ENCODE results near the gene RSRC1.

GRCh38 chr3:158443632-158444031 lies 333.7 kb downstream of the RSRC1 start:
- TF ChIP-seq, protein P1, sequence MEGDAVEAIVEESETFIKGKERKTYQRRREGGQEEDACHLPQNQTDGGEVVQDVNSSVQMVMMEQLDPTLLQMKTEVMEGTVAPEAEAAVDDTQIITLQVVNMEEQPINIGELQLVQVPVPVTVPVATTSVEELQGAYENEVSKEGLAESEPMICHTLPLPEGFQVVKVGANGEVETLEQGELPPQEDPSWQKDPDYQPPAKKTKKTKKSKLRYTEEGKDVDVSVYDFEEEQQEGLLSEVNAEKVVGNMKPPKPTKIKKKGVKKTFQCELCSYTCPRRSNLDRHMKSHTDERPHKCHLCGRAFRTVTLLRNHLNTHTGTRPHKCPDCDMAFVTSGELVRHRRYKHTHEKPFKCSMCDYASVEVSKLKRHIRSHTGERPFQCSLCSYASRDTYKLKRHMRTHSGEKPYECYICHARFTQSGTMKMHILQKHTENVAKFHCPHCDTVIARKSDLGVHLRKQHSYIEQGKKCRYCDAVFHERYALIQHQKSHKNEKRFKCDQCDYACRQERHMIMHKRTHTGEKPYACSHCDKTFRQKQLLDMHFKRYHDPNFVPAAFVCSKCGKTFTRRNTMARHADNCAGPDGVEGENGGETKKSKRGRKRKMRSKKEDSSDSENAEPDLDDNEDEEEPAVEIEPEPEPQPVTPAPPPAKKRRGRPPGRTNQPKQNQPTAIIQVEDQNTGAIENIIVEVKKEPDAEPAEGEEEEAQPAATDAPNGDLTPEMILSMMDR (IDR thresholded peaks at IDR 0.05) = no peak
- no peak for TF ChIP-seq POLR2A (IDR thresholded peaks at IDR 0.05)
